HG02970 (cell line): ENCODE data around the gene OBSCN.

Experiments used
- ATAC-seq: cut with Tn5 transposase; IDR thresholded peaks from one replicate; pipeline ENCODE4 v1.9.1; 2021; ENCODE audit warnings: mild to moderate bottlenecking, moderate library complexity, moderate number of reproducible peaks; ENCODE audit not compliant: unreplicated experiment, low FRiP score

Gene OBSCN

DNA sequence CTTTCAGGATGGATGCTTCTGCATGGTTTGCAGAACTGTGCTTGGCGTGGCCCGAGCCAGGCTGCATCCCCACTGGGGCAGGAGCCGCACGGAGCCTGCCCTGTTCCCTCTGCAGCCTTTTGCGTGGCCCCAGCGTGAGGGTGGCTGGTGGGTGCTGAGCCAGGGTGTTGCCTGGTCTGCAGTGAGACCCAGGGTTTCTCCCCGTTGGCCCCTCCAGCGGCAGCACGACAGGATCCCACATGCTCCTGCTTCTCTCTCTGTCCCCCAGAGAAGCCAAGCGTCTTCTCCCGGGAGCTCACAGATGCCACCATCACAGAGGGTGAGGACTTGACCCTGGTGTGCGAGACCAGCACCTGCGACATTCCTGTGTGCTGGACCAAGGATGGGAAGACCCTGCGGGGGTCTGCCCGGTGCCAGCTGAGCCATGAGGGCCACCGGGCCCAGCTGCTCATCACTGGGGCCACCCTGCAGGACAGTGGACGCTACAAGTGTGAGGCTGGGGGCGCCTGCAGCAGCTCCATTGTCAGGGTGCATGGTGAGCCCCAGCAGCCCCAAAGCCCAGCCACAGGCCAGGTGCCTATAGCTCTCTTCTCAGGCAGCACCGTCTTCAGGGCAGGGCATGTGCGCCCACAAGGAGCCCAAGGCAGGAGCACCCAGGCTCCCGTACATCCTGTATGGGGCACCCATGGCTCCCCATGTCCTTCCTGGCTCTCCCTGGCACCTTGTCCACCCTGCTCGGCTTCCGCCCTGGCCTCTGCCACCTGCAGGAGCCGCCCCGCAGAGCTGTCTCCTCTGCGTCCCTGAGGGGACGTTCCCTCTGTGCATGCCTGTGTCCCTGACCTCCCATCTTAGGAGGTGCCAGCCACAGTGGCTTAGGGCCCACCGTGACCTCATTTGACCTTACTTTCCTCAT, 78.9 kb downstream of the OBSCN start:
- no peak for ATAC-seq

DNA sequence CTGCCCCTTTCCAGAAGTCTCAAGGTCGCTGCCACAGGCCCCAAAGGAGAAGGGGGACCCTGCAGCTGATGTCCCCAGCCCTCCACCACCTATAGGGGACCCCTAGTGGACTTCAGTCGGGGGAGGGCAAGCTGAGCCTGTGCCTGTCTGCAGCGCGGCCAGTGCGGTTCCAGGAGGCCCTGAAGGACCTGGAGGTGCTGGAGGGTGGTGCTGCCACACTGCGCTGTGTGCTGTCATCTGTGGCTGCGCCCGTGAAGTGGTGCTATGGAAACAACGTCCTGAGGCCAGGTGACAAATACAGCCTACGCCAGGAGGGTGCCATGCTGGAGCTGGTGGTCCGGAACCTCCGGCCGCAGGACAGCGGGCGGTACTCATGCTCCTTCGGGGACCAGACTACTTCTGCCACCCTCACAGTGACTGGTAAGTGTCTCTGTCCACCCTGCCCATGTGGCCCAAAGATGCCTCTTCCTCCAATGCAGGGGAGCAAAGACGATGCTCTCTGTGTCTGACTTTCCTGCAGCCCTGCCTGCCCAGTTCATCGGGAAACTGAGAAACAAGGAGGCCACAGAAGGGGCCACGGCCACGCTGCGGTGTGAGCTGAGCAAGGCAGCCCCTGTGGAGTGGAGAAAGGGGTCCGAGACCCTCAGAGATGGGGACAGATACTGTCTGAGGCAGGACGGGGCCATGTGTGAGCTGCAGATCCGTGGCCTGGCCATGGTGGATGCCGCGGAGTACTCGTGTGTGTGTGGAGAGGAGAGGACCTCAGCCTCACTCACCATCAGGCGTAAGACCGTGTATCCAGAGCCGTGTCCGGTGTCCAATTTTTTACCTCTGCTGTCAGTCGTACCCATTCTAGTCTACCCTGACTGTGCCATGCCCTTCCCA, 79.9 kb downstream of the OBSCN start:
- no peak for ATAC-seq

DNA sequence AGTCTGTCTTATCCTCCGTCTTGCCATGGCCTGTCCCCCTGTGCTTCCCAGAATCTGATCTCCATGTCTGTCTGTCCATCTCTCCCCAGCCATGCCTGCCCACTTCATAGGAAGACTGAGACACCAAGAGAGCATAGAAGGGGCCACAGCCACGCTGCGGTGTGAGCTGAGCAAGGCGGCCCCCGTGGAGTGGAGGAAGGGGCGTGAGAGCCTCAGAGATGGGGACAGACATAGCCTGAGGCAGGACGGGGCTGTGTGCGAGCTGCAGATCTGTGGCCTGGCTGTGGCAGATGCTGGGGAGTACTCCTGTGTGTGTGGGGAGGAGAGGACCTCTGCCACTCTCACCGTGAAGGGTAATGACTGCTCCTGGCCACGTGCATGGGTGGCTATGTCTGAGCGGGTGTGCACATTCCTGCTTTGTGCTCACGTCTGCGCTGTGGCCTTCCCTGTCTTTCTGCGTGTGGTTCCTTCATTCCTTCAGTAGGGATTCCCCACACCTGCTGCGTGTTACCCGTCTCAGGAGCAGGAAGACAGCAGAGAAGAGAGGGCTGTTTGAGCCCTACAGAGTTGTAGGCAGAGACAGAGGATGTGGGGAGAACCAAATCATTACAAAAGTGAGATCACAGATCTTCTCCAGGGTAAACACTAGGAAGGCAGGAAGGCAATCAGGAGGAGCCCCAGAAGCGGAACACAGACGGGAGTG, 80.8 kb downstream of the OBSCN start:
- no peak for ATAC-seq

DNA sequence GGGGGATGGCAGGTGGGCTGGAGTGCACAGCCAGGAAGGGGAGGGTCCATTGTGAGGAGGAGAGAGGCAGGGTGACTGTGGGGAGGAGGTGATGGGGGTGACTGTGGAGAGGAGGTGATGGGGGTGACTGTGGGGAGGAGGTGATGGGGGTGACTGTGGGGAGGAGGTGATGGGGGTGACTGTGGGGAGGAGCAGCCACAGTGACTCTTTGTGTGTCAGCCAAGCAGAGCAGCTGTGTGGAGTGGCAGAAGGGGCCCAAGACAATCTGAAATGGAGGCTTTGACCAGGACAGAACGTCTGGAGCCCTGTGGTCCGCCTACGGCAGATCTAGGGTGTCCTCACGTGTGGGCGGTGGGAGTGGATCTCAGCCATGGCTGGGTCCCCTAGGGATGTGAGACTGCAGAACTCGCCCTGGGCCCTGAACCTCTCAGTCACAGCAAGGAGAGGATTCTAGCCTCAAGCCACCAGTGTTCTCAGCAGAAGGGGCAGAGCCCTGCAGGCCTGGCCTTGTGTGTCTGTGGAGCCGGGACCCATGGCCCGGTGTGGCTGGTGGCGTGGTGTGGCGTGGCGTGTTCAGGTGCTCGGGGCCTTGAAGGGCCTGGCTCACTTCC, 81.5 kb downstream of the OBSCN start:
- no peak for ATAC-seq

DNA sequence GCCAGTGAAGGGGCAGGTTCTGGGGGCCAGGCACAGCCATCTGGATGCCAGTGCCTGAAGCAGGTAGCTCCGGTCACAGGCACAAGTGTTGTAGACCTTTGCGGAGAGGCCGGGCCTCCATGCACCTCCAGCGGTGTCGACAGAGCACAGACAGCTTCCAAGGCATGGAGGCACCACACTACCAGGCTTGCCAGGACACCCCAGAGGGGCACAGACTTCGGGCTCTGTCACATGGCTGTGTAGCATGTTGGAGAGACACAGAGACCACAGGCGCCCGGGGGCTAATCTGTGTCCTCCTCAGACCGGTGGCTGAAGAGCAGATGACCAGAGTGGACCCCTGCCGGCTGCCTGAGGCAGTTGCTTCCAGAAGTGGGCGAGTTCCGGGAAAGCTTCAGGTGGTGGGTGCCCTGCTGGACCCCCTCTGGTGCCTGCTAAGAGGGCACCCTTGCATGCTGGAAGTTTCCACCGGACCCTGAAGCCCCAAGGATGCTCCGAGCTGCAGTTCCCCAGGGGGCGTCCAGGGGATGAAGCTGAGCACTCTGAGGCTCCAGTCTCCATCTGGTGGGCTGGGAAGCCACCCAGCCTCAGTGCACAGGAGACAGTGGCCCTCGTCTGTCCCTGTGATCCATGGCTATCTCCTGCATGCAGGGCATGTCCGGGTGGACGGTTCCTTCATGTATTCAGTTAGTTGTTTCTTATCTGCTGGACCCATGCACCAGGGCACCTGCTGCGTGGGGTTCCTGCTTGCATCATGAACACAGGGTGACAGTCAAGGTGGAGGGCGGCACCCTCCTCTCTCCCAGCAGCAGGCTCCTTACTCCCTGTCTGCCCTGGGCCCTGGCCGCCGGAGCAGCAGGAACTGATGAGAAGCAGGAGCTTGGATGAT, 82.4 kb downstream of the OBSCN start:
- ATAC-seq: no peak

DNA sequence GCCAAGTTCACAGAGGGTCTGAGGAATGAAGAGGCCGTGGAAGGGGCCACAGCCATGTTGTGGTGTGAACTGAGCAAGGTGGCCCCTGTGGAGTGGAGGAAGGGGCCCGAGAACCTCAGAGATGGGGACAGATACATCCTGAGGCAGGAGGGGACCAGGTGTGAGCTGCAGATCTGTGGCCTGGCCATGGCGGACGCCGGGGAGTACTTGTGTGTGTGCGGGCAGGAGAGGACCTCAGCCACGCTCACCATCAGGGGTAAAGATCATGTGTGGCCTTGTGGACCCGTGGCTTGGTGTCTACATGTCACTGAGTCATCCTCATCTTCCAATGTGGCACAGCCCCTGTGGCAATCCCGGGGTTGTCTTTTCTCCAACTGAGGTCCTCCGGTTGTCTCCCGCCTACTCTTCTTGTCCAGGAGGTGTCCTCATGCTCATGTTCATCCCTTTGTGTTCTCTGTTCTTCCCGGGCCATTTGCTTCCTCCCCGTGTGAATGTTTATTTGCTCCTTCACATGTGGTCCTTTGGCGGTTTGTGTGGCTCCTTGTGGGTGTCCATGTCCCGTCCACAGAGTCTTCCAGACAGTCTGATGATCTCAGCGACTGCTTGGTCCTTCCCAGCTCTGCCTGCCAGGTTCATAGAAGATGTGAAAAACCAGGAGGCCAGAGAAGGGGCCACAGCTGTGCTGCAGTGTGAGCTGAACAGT, 84.2 kb downstream of the OBSCN start:
- ATAC-seq: no peak

DNA sequence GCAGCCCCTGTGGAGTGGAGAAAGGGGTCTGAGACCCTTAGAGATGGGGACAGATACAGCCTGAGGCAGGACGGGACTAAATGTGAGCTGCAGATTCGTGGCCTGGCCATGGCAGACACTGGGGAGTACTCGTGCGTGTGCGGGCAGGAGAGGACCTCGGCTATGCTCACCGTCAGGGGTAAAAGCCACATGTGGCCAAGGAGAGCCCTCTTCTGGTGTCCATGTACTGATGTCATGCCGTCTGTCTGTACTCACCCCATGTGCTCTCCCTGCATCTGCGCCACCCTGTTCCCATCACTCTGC, 84.7 kb downstream of the OBSCN start:
- ATAC-seq: no peak

DNA sequence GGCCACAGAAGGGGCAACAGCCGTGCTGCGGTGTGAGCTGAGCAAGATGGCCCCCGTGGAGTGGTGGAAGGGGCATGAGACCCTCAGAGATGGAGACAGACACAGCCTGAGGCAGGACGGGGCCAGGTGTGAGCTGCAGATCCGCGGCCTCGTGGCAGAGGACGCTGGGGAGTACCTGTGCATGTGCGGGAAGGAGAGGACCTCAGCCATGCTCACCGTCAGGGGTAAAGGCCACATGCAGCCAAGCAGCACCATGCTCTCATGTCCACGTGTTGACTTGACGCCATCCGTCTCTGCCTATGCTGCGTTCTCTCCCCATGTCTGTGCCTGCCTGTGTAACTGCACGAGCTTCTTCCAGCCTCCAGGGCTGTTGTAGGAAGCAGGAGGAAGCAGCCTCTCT, 85.5 kb downstream of the OBSCN start:
- ATAC-seq: no peak

DNA sequence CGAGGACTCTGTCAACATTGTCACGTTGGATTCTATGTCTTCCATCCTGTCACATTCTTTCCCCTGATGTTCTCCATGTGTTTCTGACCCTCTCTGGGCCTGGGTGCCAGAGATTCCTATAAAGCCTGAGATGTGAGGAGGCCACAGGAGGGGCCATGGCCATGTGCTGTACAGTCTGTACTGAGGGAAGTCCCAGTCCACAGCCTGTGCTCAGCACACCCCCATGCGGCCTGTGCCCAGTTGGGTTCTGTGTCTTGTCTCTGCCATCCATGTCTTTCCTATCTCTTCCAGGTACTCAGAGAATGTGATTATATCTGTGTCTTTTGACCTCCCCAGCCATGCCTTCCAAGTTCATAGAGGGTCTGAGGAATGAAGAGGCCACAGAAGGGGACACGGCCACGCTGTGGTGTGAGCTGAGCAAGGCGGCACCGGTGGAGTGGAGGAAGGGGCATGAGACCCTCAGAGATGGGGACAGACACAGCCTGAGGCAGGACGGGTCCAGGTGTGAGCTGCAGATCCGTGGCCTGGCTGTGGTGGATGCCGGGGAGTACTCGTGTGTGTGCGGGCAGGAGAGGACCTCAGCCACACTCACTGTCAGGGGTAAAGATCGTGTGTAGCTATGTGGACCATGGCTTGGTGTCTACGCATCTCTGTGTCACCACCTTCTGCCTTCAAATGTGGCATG, 86.1 kb downstream of the OBSCN start:
- no peak for ATAC-seq

DNA sequence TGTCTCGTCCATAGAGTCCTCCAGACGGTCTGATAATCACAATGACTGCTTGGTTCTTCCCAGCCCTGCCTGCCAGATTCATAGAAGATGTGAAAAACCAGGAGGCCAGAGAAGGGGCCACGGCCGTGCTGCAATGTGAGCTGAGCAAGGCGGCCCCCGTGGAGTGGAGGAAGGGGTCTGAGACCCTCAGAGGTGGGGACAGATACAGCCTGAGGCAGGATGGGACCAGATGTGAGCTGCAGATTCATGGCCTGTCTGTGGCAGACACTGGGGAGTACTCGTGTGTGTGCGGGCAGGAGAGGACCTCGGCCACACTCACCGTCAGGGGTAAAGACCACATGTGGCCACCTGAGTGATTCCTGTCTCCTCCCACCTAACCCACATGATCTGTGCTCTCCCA, 86.9 kb downstream of the OBSCN start:
- ATAC-seq: no peak

DNA sequence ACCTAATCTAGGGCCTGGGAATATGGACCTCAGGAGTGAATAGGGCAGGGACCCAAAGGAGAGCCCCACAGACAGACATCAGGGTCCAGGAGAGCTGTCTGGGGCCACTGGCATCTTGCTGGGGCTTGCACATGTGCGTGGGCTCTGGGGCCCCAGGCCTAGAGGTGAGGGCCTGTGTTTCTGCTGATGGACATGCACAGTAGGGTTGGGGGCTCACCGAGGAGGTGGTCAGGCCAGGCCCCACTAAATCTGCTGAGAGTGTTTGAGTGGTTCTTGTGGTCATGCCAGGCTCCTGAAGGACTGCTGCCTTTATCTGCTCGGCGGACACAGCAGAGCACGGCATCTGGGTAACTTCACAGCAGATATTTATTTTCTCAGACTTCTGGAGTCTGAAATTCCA, 87.4 kb downstream of the OBSCN start:
- ATAC-seq: no peak

DNA sequence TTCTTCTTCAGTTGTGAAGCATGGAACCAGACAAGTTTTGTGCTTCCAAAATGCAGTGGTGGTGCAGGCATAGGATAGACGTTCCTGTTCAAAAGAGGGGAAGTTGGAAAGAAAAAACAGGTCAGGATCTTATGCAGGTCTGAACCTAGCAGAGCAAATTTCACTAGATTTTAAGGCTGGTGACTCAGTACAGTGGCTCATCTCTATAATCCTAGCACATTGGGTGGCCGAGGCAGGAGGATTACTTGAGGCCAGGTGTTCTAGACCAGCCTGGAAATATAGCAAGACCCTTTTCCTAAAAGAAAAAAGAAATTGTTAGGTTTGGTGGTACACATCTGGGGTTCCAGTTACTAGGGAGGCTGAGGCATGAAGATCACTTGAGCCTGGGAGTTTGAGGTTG, 88.1 kb downstream of the OBSCN start:
- ATAC-seq: no peak

DNA sequence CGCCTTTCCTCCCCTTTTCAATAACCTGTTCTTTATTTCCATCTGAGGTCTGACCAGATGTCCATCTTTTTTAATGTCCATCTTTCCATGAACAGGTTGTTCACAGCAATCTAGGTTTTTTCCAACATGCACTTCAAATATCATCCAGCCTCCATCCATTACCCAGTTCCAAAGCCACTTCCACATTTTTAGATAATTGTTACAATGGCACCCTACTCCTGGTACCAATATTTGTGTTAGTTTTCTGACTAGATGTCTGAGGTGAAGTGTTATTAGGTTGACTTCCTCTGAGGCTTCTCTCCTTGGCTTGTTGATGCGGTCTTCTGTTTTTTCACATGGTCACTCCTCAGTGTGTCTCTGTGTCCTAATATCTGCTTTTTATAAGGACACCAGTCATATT, 89.4 kb downstream of the OBSCN start:
- no peak for ATAC-seq

DNA sequence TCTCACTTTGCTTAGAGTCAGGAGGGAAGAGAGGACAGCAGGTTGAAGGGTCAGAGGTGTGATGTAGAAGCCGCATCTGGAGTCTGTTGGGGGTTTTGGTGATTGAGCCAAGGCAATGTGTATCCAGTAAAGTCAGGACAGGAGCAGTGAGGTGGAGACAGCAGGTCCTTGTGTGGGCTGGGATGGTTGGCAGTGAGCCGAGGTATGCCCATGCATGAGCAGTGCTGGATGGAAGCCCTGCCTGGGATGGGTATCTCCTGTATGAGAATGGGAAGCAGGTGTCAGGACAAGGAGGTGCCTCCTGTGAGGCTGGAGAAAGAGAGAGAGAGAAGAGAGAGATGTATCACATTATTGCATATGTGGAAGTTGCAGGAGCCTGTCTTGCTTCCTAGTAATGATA, 90.0 kb downstream of the OBSCN start:
- no peak for ATAC-seq

DNA sequence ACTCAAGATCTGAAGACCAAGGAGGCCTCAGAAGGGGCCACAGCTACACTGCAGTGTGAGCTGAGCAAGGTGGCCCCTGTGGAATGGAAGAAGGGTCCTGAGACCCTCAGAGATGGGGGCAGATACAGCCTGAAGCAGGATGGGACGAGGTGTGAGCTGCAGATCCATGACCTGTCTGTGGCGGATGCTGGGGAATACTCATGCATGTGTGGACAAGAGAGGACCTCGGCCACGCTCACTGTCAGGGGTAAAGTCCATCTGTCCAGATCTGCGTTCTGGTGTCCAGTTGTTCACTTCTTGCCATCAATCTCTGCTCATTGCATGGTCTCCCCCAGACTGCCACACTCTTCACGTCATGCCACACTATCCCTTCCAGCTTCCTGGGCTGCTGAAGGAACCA, 90.6 kb downstream of the OBSCN start:
- no peak for ATAC-seq

DNA sequence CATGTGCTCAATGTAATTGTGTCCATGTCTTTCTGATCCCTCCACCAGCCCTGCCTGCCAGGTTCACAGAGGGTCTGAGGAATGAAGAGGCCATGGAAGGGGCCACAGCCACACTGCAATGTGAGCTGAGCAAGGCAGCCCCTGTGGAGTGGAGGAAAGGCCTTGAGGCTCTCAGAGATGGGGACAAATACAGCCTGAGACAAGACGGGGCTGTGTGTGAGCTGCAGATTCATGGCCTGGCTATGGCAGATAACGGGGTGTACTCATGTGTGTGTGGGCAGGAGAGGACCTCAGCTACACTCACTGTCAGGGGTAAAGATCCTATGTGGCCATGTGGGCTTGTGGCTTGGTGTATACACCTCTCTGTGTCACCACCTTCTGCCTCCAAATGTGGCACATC, 91.4 kb downstream of the OBSCN start:
- no peak for ATAC-seq

DNA sequence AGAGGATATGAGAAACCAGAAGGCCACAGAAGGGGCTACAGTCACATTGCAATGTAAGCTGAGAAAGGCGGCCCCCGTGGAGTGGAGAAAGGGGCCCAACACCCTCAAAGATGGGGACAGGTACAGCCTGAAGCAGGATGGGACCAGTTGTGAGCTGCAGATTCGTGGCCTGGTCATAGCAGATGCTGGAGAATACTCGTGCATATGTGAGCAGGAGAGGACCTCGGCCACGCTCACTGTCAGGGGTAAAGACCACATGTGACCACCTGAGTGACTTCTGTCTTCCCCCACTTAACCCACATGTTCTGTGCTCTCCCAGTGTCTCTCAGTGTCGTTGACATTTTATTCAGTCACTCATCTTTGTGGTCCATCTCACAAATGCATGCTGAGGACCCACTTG, 92.1 kb downstream of the OBSCN start:
- ATAC-seq: no peak

DNA sequence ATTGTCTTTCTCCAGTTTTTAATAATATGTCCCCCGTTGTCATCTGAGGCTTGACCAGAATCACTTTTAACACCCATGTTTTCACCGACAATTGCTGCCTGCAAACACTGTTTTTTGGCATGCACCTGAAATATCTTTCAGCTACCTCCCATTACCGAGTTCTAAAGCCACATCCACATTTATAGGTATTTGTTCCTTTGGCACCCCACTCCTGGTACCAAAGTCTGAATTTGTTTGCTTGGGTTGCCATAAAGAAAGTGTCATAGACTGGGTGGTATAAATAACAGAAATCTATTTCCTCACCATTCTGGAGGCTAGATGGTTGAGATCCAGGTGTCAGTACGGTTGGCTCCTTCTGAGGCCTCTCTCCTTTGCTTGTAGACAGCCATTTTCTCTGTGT, 94.2 kb downstream of the OBSCN start:
- no peak for ATAC-seq

DNA sequence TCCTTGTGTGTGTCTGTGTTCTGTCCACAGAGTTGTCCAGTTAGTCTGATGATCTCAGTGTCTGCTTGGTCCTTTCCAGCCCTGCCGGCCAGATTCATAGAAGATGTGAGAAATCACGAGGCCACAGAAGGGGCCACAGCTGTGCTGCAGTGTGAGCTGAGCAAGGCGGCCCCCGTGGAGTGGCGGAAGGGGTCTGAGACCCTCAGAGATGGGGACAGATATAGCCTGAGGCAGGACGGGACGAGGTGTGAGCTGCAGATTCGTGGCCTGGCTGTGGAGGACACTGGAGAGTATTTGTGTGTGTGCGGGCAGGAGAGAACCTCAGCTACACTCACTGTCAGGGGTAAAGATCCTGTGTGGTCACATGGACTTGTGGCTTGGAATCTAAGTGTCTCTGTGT, 95.8 kb downstream of the OBSCN start:
- no peak for ATAC-seq
